Activated T-helper 1 cell treated with anti-CD3 and anti-CD28 coated beads, Interleukin-12 subunit alpha, Interleukin-12 subunit beta, Interleukin-2, Interleukin-4 antibody, amounts not matched to agents 30 ng/mL and 10 ng/mL and 1 ng/mL, durations not matched to agents 14 hours and 24 hours and 36 hours (primary cell): Measurements from ENCODE around the gene DIP2B. TPM values are rescaled to one million over a fixed set of nuclear protein-coding genes. Genes with fewer than 3 reads are reported as not detected.

Experiments
- DNase-seq: peaks from one replicate; pipeline ENCODE4 v3.0.0; 2021; ENCODE audit warnings: low spot score
- H3K27ac Mint-ChIP-seq: one replicate; pipeline ENCODE4 v1.8.0; 2021; ENCODE audit warnings: mild to moderate bottlenecking, mixed read lengths
- H3K27me3 Mint-ChIP-seq: one replicate; pipeline ENCODE4 v1.8.0; 2022; ENCODE audit warnings: mild to moderate bottlenecking, moderate library complexity, mixed read lengths; ENCODE audit not compliant: insufficient read depth
- H3K36me3 Mint-ChIP-seq: one replicate; pipeline ENCODE4 v1.8.0; 2021; ENCODE audit warnings: low read depth, mixed read lengths
- H3K4me1 Mint-ChIP-seq: one replicate; pipeline ENCODE4 v1.8.0; 2021; ENCODE audit warnings: low read depth, mixed read lengths
- H3K4me3 Mint-ChIP-seq: one replicate; pipeline ENCODE4 v1.8.0; 2021; ENCODE audit warnings: mild to moderate bottlenecking, moderate library complexity, mixed read lengths
- H3K9me3 Mint-ChIP-seq: one replicate; pipeline ENCODE4 v1.8.0; 2021; ENCODE audit warnings: mixed read lengths
- intact Hi-C: fragments of 100-400 bp; cut with micrococcal nuclease; formaldehyde crosslinking; loops from one replicate; pipeline ENCODE4 v1.15.1; 2024
- total RNA-seq: library from RNA; stranded (reverse); gene quantifications from 2 replicates; pipeline ENCODE4 v1.2.3, GENCODE V29; 2022

DIP2B gene
- total RNA-seq, 1 donor from 2014 or later, result 27.6 TPM

DNA sequence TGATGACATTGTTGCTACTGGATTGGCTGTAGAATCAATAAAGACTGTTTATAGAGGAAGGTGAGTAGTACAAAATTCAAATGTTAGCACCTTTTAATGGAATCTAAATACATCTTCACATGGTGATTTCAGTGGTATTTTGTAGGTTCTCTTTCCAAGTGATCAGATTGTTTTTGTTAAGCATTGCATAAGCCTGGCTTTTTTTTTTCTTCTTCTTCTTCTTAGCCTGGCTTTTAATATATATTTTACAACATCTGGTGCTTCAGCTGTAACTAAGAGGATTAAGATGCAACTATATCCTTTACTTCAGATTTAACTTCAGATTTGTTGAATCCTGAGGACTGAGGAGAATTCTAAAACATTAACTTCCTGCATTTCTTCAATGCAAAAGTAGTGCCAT is 201.8 kb downstream of the DIP2B start:
- H3K27ac Mint-ChIP-seq, result no peak overlapping the region
- H3K36me3 Mint-ChIP-seq, result peaks cover 36% of the 10 kb centered on the region
- H3K4me1 Mint-ChIP-seq, result no peaks in the 10 kb centered on the region
- no peak overlapping the region for H3K4me3 Mint-ChIP-seq
- H3K9me3 Mint-ChIP-seq, result no peaks in the 10 kb centered on the region
- intact Hi-C loops, result no loop called here
- no peak for DNase-seq
- H3K27me3 Mint-ChIP-seq, result no peaks in the 10 kb centered on the region

DNA sequence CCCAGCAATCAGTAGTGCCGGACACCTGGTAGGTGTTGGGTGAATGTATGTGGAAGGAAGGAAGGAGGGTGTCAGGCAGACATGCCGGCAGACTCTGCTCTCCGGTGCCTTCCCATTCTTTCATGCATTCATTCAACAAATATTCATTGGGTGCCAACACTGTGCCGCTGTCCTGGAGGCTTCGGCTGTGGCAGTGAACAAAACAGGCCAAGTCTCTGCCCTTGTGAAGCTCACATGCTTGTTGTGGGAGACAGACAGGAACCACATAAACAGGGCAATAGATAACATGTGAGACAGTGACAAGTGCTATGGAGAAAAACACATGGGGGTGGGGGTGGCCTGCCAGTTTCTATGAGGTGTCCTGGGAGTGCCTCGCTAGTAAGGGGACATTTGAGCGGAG is 202.6 kb downstream of the DIP2B start:
- H3K4me3 Mint-ChIP-seq, result no peak overlapping the region
- intact Hi-C loops, result no loop called here
- peaks cover 39% of the 10 kb centered on the region for H3K36me3 Mint-ChIP-seq
- H3K27me3 Mint-ChIP-seq, result no peaks in the 10 kb centered on the region
- no peaks in the 10 kb centered on the region for H3K9me3 Mint-ChIP-seq
- H3K4me1 Mint-ChIP-seq, result no peaks in the 10 kb centered on the region
- DNase-seq, result no peak
- no peak overlapping the region for H3K27ac Mint-ChIP-seq

DNA sequence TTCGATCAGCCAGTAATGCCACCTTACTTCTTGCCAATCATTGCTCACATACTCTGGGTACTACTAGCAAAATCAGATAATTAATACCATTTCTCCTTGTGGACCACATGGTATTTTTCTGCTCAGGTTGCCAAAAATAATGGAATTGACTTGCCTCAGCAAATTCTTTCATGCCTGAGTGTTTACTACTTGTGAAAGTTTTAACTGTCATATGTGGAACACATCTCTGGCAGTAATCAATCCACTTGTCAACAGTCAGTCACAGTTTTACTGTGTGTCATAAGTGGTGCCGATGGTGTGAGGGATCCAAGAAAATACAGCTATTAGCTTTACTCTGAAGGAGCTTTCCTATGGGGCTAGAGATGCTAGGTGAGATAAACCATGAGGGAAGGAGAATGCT is 203.8 kb downstream of the DIP2B start:
- no peak overlapping the region for H3K4me3 Mint-ChIP-seq
- H3K4me1 Mint-ChIP-seq, result no peaks in the 10 kb centered on the region
- no peaks in the 10 kb centered on the region for H3K9me3 Mint-ChIP-seq
- no peak for DNase-seq
- intact Hi-C loops, result no loop called here
- peaks cover 39% of the 10 kb centered on the region for H3K36me3 Mint-ChIP-seq
- no peaks in the 10 kb centered on the region for H3K27me3 Mint-ChIP-seq
- H3K27ac Mint-ChIP-seq, result no peak overlapping the region

DNA sequence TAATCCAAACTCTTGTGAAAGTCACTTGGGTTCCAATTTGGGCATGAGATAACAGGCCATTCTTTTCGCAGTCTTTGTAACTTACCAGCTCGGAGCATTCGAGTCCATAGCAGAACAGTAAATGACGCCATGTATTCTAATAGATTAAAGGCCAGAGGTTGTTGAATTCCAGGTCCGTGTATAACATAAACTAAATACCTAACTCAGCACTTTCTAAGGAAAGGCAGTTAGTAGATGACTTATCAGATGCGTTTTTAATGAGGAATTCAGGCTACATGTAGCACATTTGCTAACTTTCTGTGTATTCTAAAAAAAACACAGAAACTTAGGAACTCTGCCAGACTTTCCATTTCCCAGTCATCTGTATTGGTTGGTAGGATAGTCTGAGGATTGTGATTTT is 206.3 kb downstream of the DIP2B start:
- H3K4me1 Mint-ChIP-seq, result no peaks in the 10 kb centered on the region
- H3K4me3 Mint-ChIP-seq, result no peak overlapping the region
- intact Hi-C loops, result no loop called here
- no peak for DNase-seq
- no peaks in the 10 kb centered on the region for H3K9me3 Mint-ChIP-seq
- H3K36me3 Mint-ChIP-seq, result peaks cover 34% of the 10 kb centered on the region
- no peaks in the 10 kb centered on the region for H3K27me3 Mint-ChIP-seq
- H3K27ac Mint-ChIP-seq, result no peak overlapping the region

DNA sequence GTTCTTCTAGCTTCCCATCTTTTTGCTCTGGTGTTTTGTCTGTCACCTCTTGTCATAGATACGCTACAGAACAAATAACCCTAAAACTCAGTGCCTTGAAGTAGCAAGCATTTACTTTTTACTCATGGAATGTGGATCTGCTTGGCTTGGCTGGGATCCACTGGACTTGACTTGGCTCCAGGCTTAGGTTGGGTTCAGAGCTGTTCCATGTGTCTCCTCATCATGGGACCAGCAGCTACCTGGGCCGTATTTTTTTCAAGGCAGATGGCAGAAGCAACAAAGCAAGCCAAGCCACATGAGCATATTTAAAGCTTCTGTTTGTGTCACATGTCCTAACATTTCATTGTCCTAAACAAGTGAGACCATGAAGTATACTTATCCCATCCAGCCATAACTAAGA is 210.4 kb downstream of the DIP2B start:
- intact Hi-C loops, result no loop called here
- H3K9me3 Mint-ChIP-seq, result no peaks in the 10 kb centered on the region
- H3K27ac Mint-ChIP-seq, result no peak overlapping the region
- no peak overlapping the region for H3K4me3 Mint-ChIP-seq
- no peaks in the 10 kb centered on the region for H3K4me1 Mint-ChIP-seq
- no peaks in the 10 kb centered on the region for H3K27me3 Mint-ChIP-seq
- no peak for DNase-seq
- H3K36me3 Mint-ChIP-seq, result peaks cover 28% of the 10 kb centered on the region

DNA sequence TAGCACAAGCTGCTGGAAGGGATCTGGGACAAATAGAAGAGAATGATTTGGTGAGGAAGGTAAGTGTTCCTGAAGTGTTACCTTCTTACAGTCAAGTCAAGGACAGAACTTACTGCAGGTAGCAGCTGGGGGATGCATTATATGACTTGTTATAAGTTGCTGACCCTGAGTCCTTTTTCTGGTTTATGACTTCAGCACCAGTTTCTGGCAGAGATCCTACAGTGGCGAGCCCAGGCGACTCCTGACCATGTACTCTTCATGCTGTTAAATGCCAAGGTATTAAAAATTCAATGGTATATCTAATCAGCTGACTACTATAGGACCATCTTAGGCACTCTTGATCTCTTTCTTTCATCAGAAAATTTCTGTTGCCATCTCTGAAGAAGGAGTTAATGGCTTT is 214.0 kb downstream of the DIP2B start:
- H3K4me3 Mint-ChIP-seq, result no peak overlapping the region
- no peak overlapping the region for H3K27ac Mint-ChIP-seq
- H3K36me3 Mint-ChIP-seq, result peaks cover 43% of the 10 kb centered on the region
- H3K9me3 Mint-ChIP-seq, result no peaks in the 10 kb centered on the region
- H3K4me1 Mint-ChIP-seq, result peaks cover 7% of the 10 kb centered on the region
- no peaks in the 10 kb centered on the region for H3K27me3 Mint-ChIP-seq
- no peak for DNase-seq
- intact Hi-C loops, result no loop called here

DNA sequence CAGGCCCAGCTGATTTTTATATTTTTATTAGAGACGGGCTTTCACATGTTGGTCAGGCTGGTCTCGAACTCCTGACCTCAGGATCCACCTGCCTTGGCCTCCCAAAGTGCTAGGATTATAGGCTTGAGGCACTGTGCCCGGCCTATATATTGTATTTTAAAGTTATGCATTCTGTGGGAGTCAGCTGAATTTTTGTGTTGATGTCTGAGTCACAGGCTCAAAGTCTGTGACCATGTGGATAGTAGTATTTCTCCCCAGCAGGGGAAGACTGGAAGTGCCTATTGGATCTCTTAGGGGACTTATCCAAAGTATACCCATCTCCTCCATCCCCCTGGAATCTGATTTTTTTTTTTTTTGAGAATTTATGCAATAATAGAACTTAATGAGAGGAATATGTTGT is 215.3 kb downstream of the DIP2B start:
- peaks cover 49% of the 10 kb centered on the region for H3K36me3 Mint-ChIP-seq
- no peak for DNase-seq
- intact Hi-C loops, result no loop called here
- H3K4me3 Mint-ChIP-seq, result no peak overlapping the region
- H3K4me1 Mint-ChIP-seq, result peaks cover 7% of the 10 kb centered on the region
- no peak overlapping the region for H3K27ac Mint-ChIP-seq
- no peaks in the 10 kb centered on the region for H3K27me3 Mint-ChIP-seq
- H3K9me3 Mint-ChIP-seq, result no peaks in the 10 kb centered on the region

DNA sequence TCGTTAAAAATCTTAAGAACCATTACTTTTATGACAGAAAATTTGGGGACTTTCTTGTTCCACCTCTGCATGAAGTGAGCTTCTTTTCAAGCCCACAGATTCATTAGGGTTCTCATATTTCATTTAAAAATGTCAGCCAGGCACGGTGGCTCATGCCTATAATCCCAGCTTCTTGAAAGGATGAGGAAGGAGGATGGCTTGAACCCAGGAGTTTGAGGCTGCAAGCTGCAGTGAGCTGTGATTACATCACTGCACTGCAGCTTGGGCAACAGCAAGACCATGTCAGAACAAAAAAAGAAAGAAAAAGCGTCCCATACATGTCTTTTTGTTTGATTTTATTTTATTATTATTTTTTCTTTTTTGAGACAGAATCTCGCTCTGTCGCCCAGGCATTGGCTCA is 215.7 kb downstream of the DIP2B start:
- Mint-ChIP-seq H3K36me3 (peaks cover 48% of the 10 kb centered on the region), H3K27me3 (no peaks in the 10 kb centered on the region), H3K27ac (no peak overlapping the region), H3K4me3 (no peak overlapping the region), H3K9me3 (no peaks in the 10 kb centered on the region), H3K4me1 (peaks cover 7% of the 10 kb centered on the region)
- intact Hi-C loops, result no loop called here
- no peak for DNase-seq

DNA sequence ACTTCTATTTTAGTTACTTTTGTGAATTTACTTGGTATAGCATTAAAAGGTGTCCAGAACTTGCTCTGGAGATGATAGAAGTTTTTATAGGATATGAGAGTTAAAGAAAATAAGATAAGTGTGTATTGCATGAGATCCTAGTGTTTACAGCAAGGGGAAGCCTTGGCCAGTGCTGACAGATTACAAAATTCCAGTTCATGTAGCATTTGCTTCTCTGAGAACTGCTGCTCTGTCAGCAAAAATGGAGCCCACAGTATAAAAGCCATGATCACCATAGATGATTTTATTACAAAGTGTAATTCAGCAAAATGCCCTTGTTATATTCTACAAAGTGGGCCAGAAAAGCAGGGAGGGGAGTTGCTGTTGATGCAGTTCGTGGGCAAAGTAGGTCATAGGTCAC is 219.1 kb downstream of the DIP2B start:
- H3K4me3 Mint-ChIP-seq, result no peak overlapping the region
- no peaks in the 10 kb centered on the region for H3K27me3 Mint-ChIP-seq
- H3K4me1 Mint-ChIP-seq, result peaks cover 7% of the 10 kb centered on the region
- no peak overlapping the region for H3K27ac Mint-ChIP-seq
- DNase-seq, result no peak
- no peaks in the 10 kb centered on the region for H3K9me3 Mint-ChIP-seq
- H3K36me3 Mint-ChIP-seq, result peaks cover 49% of the 10 kb centered on the region
- intact Hi-C loops, result no loop called here

DNA sequence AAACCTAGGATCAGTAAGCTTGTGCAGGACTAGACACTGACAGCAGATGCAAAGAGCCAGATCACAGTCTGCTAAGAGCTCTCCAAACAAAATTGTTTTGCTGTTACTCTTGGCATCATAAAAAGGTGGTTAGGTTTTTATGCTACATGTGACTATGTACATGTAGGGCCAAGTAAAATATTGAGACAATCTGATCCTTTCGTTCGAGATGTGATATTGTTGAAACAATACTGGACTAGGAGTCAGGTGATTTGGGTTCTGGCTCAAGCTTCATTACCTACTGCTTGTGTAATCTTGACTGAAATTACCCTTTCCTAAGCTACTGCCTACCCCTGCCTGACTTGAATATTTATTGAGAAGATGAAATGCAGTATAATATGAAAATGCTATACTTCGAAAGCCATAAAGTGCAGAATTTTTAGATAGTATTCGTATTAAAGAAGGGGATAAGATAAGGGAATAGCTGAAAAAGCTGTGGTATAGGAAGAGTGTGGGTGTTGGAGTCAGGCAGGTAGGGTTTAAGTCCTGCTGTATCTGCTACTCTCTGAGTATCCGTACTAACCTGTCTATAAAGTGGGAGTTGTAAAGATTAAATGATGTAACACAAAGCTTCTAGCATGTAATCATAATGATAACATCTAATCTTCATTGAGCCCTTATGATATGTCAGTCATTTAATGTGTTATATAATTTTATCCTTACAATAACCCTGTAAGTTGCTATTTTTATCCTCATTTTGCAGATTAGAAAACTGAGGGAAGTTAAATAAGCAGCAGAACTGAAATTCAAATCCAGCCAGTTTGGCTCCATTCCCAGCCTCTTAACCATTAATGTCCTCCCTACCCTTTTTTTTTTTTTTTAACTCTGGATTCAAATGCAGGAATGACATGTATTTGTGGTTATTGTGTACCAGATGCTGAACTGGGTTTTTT is 220.5 kb downstream of the DIP2B start:
- Mint-ChIP-seq H3K9me3 (no peaks in the 10 kb centered on the region), H3K36me3 (peaks cover 51% of the 10 kb centered on the region), H3K27ac (no peak overlapping the region)

DNA sequence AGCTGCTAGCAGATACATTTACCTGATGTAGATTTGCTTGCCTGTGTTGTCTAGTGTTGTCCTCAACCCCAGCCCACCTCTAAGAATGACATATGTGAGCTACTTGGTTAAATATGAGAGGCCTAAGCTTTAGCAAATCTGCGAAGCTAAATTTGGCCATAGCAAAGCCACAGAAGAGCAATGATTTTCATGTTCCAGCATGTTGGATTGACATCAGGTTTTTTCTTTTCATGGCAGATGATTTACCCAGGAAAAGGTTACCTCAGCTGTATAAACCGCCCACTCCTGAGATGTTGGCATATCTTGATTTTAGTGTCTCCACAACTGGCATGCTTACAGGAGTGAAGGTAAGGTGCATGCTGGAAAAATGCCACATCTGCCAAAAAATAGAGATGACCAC is 222.7 kb downstream of the DIP2B start:
- no peaks in the 10 kb centered on the region for H3K27me3 Mint-ChIP-seq
- peaks cover 5% of the 10 kb centered on the region for H3K4me1 Mint-ChIP-seq
- intact Hi-C loops, result no loop called here
- H3K36me3 Mint-ChIP-seq, result peaks cover 55% of the 10 kb centered on the region
- no peaks in the 10 kb centered on the region for H3K9me3 Mint-ChIP-seq
- no peak overlapping the region for H3K27ac Mint-ChIP-seq
- no peak overlapping the region for H3K4me3 Mint-ChIP-seq
- no peak for DNase-seq

More for the DNA sequence above, 220.5 kb downstream of the DIP2B start:
- H3K4me3 Mint-ChIP-seq, result no peak overlapping the region
- no peaks in the 10 kb centered on the region for H3K27me3 Mint-ChIP-seq
- H3K4me1 Mint-ChIP-seq, result peaks cover 7% of the 10 kb centered on the region
- DNase-seq, result no peak
- intact Hi-C loops, result no loop called here

DNA sequence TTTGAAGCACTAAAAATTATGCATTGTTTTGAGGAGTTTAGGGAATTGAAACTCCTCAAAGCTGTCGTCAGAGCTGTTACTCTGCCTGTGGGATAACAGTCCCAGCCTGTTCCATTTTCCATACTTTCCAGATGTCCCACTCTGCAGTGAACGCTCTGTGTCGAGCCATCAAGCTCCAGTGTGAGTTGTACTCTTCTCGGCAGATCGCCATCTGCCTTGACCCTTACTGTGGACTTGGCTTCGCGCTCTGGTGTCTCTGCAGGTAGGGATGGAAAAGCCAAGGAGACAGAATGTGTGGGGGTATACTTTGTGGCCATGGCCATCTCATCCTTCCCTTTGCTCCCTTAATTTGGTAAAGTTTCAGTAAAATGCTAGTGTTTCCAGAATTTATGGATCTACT is 223.6 kb downstream of the DIP2B start:
- H3K9me3 Mint-ChIP-seq, result no peaks in the 10 kb centered on the region
- intact Hi-C loops, result no loop called here
- no peak overlapping the region for H3K27ac Mint-ChIP-seq
- no peaks in the 10 kb centered on the region for H3K4me1 Mint-ChIP-seq
- no peaks in the 10 kb centered on the region for H3K27me3 Mint-ChIP-seq
- H3K4me3 Mint-ChIP-seq, result no peak overlapping the region
- peaks cover 50% of the 10 kb centered on the region for H3K36me3 Mint-ChIP-seq
- DNase-seq, result no peak

DNA sequence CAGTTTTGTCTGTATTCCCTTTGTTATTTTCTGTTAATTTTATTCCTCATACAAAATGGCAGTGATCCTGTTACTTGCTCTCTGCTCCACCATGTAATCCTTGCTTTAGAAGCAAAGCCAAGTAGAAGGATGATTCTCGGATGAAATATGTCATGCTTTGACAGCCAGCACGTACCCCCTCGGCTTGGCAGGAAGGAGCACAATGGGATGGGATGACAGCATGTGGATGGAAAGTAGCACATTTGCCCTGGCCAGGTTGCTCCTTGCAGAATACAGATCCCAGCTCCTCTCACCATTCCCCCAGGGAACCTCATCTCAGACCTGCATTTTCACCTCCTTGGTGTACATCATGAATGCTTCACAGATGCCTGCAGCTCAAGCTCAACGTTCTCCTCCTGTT is 224.1 kb downstream of the DIP2B start:
- DNase-seq, result no peak
- Mint-ChIP-seq H3K27ac (no peak overlapping the region), H3K36me3 (peaks cover 46% of the 10 kb centered on the region), H3K4me1 (no peaks in the 10 kb centered on the region), H3K4me3 (no peak overlapping the region), H3K27me3 (no peaks in the 10 kb centered on the region), H3K9me3 (no peaks in the 10 kb centered on the region)
- intact Hi-C loops, result no loop called here

DNA sequence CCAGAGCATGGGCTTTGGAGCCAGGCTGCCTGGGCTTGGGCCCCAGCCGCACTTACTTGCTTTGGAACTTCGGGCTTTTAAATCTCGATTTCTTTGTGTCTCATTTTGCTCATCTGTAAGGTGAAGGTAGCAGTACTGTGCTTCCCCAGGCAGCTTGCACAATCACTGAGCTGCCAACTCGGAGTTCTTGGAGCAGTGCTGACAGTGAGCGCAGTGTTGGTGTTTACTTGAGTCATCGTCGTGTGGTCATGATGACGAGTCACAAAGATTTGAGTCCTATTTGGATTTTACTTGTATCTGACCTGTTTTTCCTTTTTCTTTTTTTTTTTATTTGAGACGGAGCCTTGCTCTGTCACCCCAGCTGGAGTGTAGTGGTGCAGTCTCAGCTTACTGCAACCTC is 227.8 kb downstream of the DIP2B start:
- no peak overlapping the region for H3K4me3 Mint-ChIP-seq
- no peak for DNase-seq
- H3K27ac Mint-ChIP-seq, result no peak overlapping the region
- H3K4me1 Mint-ChIP-seq, result no peaks in the 10 kb centered on the region
- peaks cover 33% of the 10 kb centered on the region for H3K36me3 Mint-ChIP-seq
- H3K9me3 Mint-ChIP-seq, result no peaks in the 10 kb centered on the region
- no peaks in the 10 kb centered on the region for H3K27me3 Mint-ChIP-seq
- intact Hi-C loops, result no loop called here
